ENCODE results near the gene CNTN4. TPM values are rescaled to one million over a fixed set of nuclear protein-coding genes. Genes with fewer than 3 reads are reported as not detected.

Gene CNTN4
- total and polyA plus RNA-seq, 2 donors (not counting 3 experiments of a cell fraction or from before 2014, with no cell fraction given) = not detected

- Histone ChIP-seq H3K4me3 (replicated peaks in 1 of 3; ENCODE audit: insufficient read depth in 1 of 3, low read depth in 1 of 3, low read length in 3 of 3) (no peak overlapping the region), H2AFZ (ENCODE audit: low read depth, low read length) (no peak overlapping the region), H3K79me2 (ENCODE audit: control insufficient read depth, insufficient read depth, low read length) (no peaks in the 10 kb centered on the region), H3K27ac (ENCODE audit: insufficient read depth, low read depth, low read length) (no peak overlapping the region), H4K20me1 (replicated peaks; ENCODE audit: control insufficient read depth, extremely low read depth, insufficient read depth, low read length) (no peaks in the 10 kb centered on the region), H3K4me1 (ENCODE audit: control insufficient read depth, extremely low read depth, insufficient read depth, low read length) (no peaks in the 10 kb centered on the region), H3K9me1 (replicated peaks; ENCODE audit: control insufficient read depth, extremely low read depth, insufficient read depth, low read length) (no peaks in the 10 kb centered on the region), H3K4me2 (ENCODE audit: insufficient read depth, low read length) (no peak overlapping the region), H3K9ac (replicated peaks; ENCODE audit: extremely low read depth, insufficient read depth, low read length) (no peak overlapping the region), H3K27me3 (ENCODE audit: control insufficient read depth in 2 of 2, insufficient read depth in 2 of 2, low read length in 2 of 2) (no peaks in the 10 kb centered on the region), H3K9me3 (replicated peaks; ENCODE audit: control insufficient read depth, insufficient read depth, low read length) (no peaks in the 10 kb centered on the region), H3K36me3 (ENCODE audit: control insufficient read depth in 2 of 2, extremely low read depth in 1 of 2, insufficient read depth in 2 of 2, low read length in 2 of 2) (no peaks in the 10 kb centered on the region)
- ChIA-PET CTCF (no interaction called here), POLR2A (no interaction called here)
- no TSS peak for BruUV-seq (replicated peaks)
- DNase-seq (ENCODE audit: low read depth, low spot score) = no peak
- FAIRE-seq = no peak
- no peak for TF ChIP-seq JUN (IDR thresholded peaks at IDR 0.05; ENCODE audit: borderline replicate concordance, insufficient read depth, insufficient read length, low read depth)
- TF ChIP-seq CTCF (IDR thresholded peaks at IDR 0.05; ENCODE audit: extremely low read depth in 1 of 2, insufficient read depth in 1 of 2, low read depth in 1 of 2, low read length in 2 of 2) = no peak
- intact Hi-C loops (cut with micrococcal nuclease) (no loop called here), dilution Hi-C loops (cut with MboI; ENCODE audit: extremely low pct_ligation_motif_present, low sequenced_read_pairs) (no loop called here)
Observed at GRCh38 chr3:3053974-3054373, 955.3 kb downstream of the CNTN4 start.

GRCh38 chr3:3059645-3060044 lies 961.0 kb downstream of the CNTN4 start:
- CTCF ChIA-PET = no interaction called here
- dilution Hi-C loops (cut with MboI; ENCODE audit: extremely low pct_ligation_motif_present, low sequenced_read_pairs) (no loop called here), intact Hi-C loops (cut with micrococcal nuclease) (no loop called here)
- Histone ChIP-seq H3K4me1 (ENCODE audit: control insufficient read depth, extremely low read depth, insufficient read depth, low read length) (no peaks in the 10 kb centered on the region), H3K27me3 (ENCODE audit: control insufficient read depth in 2 of 2, insufficient read depth in 2 of 2, low read length in 2 of 2) (no peaks in the 10 kb centered on the region), H3K27ac (ENCODE audit: insufficient read depth, low read depth, low read length) (no peak overlapping the region), H3K36me3 (ENCODE audit: control insufficient read depth in 2 of 2, extremely low read depth in 1 of 2, insufficient read depth in 2 of 2, low read length in 2 of 2) (no peaks in the 10 kb centered on the region), H3K79me2 (ENCODE audit: control insufficient read depth, insufficient read depth, low read length) (no peaks in the 10 kb centered on the region), H3K4me3 (replicated peaks in 1 of 3; ENCODE audit: insufficient read depth in 1 of 3, low read depth in 1 of 3, low read length in 3 of 3) (no peak overlapping the region), H2AFZ (ENCODE audit: low read depth, low read length) (no peak overlapping the region), H3K9me1 (replicated peaks; ENCODE audit: control insufficient read depth, extremely low read depth, insufficient read depth, low read length) (no peaks in the 10 kb centered on the region), H4K20me1 (replicated peaks; ENCODE audit: control insufficient read depth, extremely low read depth, insufficient read depth, low read length) (no peaks in the 10 kb centered on the region), H3K4me2 (ENCODE audit: insufficient read depth, low read length) (no peak overlapping the region), H3K9me3 (replicated peaks; ENCODE audit: control insufficient read depth, insufficient read depth, low read length) (no peaks in the 10 kb centered on the region), H3K9ac (replicated peaks; ENCODE audit: extremely low read depth, insufficient read depth, low read length) (no peak overlapping the region)
- POLR2A ChIA-PET = no interaction called here
- DNase-seq (ENCODE audit: low read depth, low spot score) (no peak), FAIRE-seq (no peak)
- BruUV-seq (replicated peaks) = no TSS peak
- TF ChIP-seq JUN (IDR thresholded peaks at IDR 0.05; ENCODE audit: borderline replicate concordance, insufficient read depth, insufficient read length, low read depth) (no peak), MYC (IDR thresholded peaks at IDR 0.05; ENCODE audit: low read depth, low read length) (no peak), MAX (IDR thresholded peaks at IDR 0.05; ENCODE audit: insufficient read depth, insufficient read length) (no peak), GATA2 (IDR thresholded peaks at IDR 0.05; ENCODE audit: insufficient read depth, insufficient read length, low read depth, low read length) (no peak), EZH2 (IDR thresholded peaks at IDR 0.05; ENCODE audit: borderline replicate concordance, low read depth, low read length, severe bottlenecking) (no peak), CTCF (IDR thresholded peaks at IDR 0.05; ENCODE audit: extremely low read depth in 1 of 2, insufficient read depth in 1 of 2, low read depth in 1 of 2, low read length in 2 of 2) (no peak), POLR2AphosphoS5 (IDR thresholded peaks at IDR 0.05; ENCODE audit: insufficient read depth, low read depth, low read length) (no peak), POLR2A (IDR thresholded peaks at IDR 0.05; ENCODE audit: low read depth, low read length) (no peak), FOS (IDR thresholded peaks at IDR 0.05; ENCODE audit: borderline replicate concordance, insufficient read depth, low read length) (no peak)

Measured in endothelial cell of umbilical vein (primary cell).